ENCODE results near the gene PSTPIP1.
A peak's percentile ranks its signal among the peaks of the same experiment; 100 is the strongest.

The PSTPIP1 gene

DNA sequence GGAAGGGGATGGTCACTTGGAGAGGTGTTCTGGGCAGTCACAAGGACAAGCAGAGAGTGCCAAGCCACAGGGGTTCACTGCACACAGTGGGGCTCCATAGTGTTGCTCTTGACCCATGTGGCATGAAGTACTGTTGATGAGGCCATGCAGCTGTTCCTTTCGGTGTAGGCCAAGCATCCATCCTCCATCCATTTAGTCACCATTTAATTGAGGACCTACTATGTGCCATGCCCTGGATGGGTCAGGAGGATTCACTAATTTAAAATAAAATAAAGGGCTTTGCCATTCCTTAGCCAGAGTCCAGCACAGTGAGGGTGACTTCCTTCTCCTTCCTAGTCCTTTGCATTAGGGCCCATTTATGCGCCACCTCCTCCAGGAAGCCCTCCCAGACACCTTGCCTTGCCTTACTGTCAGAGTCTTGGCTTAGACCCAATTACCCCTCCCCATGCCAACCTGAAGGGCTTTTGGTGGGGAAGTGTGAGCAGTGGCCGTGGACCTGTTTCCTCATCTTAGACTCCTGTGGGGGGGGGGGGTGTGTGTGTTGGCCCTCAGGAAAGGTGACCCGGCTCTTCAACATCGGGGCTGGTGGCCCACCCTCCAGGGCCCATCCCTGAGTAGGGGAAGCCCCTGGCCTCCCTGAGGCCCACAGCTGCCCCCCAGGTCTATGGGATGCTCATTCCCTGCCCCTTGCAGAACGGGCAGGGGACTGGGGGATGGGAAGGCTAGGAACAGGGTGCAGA, 25.6 kb downstream of the PSTPIP1 start:
- TF ChIP-seq, protein P1, sequence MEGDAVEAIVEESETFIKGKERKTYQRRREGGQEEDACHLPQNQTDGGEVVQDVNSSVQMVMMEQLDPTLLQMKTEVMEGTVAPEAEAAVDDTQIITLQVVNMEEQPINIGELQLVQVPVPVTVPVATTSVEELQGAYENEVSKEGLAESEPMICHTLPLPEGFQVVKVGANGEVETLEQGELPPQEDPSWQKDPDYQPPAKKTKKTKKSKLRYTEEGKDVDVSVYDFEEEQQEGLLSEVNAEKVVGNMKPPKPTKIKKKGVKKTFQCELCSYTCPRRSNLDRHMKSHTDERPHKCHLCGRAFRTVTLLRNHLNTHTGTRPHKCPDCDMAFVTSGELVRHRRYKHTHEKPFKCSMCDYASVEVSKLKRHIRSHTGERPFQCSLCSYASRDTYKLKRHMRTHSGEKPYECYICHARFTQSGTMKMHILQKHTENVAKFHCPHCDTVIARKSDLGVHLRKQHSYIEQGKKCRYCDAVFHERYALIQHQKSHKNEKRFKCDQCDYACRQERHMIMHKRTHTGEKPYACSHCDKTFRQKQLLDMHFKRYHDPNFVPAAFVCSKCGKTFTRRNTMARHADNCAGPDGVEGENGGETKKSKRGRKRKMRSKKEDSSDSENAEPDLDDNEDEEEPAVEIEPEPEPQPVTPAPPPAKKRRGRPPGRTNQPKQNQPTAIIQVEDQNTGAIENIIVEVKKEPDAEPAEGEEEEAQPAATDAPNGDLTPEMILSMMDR (IDR thresholded peaks at IDR 0.05; ENCODE audit: extremely low read depth, missing control alignments), result no peak
- DNase-seq (ENCODE audit: low spot score), result no peak

DNA sequence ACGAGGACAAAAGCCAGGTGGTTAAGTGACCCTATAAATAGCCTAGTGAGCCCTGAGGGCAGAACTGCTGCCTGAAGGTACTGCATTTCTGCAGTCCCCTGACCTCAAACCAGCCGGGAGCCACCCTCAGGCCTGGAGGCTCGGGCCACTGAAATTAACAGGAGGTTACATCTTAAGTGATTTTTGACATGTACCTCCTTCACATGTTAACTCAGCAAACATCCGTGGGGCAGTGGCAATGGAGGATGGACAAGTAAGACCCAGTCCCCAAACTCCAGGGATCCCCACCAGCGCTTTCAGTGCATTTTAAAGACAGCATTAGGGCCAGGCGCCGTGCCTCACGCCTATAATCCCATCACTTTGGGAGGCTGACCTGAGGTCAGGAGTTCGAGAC, 26.2 kb downstream of the PSTPIP1 start:
- TF ChIP-seq, protein P1 (IDR thresholded peaks at IDR 0.05; ENCODE audit: extremely low read depth, missing control alignments), result no peak

DNA sequence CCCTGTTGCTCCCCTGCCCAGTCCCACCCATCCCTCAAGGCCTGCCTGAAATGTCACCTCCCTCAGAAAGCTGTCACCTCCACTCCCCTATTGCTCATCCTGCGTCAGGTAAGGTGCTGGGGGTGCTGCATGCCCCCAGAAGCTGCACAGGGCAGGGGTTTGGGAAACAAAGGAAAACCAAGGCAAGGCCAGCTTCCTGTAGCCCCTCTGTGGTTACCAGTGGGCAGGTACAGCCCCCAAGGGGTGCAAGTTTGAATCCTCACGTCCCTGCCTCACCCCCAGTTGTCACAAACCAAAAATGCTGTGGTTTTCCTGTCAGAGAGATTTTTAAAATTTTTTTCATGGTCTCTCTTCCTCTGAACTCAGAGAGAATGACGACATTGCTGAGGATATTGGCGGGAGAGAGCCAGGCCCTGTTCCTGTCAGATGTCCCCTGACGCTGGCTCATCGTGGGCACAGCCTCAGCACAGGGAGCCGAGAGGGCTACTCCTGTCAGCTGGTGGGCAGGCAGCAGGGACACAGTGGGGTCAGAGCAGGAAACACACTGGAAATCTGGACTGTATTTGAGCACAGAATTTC, 27.0 kb downstream of the PSTPIP1 start:
- TF ChIP-seq, protein P1 (IDR thresholded peaks at IDR 0.05; ENCODE audit: extremely low read depth, missing control alignments), result no peak
- DNase-seq (ENCODE audit: low spot score), result peak; percentile 59

More for the DNA sequence above, 26.2 kb downstream of the PSTPIP1 start:
- no peak for DNase-seq (ENCODE audit: low spot score)

DNA sequence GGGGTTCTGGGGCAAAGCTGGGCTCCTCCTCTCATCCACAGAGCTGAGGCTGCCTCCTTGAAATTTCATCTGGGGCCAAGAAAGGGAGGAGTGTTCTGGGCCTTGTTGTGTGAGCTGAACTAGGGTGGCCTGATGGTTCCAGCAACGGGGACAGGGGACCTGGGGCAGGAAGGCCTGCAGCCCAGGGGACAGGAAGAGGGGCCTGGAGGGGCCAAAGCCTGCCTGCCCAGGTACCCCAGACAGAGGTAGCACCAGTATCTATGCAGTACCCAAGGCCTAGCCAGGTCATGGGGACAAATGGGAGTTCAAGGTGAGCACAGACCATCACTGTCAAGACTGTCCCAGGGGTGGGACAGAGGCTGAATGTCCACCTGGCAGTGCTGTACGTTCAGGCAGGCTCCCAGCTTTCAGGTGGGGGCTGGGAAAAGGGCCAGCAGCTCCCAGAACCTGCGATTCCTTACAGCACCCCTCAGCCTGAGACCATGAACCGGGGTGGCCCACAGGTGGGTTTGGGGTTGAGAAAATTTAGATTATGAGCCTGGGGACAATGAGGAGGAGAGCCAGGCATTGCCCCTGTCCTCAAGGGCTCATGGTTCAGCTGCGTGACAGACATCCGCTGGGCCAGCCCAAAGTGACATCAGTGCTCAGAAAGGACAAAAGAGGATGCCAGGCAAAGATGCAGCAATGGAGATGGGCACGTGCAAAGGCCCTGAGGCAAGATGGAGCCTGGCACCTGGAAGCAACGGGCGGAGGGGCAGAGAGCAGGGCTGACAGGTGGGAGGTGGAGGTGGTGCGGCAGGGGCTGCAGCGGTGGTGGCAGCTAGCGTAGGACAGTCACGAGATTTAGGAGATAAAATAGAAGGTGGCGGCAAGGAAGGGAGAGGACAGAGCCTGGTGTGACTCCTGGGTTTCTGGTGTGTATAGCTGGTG, 28.0 kb downstream of the PSTPIP1 start:
- TF ChIP-seq, protein P1 (IDR thresholded peaks at IDR 0.05; ENCODE audit: extremely low read depth, missing control alignments), result no peak
- DNase-seq (ENCODE audit: low spot score), result no peak

DNA sequence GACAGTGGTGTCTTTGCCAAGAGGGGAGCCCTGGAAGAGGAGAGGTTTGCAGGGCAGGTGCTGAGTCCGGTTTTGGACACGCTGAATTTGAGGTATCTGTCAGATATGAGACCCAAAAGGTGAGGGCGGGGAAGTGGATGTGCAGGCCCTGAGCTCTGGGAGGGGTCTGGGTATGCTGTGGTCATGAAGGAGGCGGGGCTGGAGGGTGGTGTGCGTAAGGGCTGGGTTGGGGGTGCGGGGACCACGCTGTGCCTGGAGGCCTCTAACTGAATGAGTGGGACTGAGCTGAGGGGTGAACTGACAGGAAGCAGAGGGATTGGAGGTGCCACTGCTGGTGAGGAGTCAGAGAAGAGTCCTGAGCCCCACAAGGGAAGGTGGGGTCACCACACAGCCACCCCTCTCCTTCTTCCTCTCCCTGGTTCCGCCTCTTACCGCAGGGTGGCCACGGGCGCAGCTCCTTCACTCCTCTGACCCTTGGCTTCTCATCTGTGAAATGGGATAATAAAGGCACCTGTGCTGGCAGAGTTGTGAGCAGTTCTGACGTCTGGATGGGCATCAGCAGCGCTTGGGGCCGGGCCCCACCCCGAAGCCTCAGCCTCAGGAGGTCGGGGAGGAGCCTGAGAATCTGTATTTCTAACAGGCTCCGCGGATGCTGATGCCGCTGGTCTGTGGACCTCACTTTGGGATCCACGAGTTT, 28.8 kb downstream of the PSTPIP1 start:
- TF ChIP-seq, protein P1 (IDR thresholded peaks at IDR 0.05; ENCODE audit: extremely low read depth, missing control alignments), result no peak
- peak; percentile 25 for DNase-seq (ENCODE audit: low spot score)

DNA sequence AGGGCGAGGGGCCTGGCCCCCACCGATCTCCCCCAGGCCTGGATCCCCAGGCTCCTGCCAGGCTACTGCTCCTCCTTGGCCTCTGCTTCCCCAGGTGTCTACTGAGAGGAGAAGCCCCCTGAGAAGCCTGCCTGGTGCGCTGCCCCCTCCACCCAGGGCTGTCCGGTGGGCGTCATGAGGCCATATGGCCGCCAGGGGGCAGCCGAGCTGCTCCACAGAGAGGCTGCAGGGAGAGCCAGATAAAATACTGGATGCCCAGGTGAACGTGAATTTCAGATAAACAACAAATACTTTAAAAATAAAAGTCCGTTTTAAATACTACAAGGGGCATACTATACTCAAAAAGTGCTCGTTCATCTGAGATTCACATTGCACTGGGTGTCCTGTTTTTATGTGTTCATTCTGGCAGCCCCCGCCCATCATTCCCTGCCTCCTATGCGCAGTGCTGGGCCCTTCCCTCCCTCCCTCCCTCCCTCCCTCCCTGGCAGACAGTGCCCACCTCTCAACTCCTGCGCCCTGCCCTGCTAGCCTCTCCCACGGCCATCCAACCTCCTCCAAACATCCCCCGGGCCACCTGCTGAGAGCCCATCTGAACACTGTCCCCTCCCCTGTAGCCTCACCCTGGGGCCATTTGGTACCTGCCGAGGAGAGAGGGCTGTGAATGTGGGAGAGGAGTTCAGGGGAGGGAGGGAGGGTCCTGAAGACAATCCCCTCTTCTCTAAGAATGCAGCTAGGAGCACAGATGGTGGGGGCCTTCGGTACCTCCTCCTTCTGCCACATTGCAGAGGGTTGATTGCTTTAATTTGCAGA, 29.6 kb downstream of the PSTPIP1 start:
- TF ChIP-seq, protein P1 (IDR thresholded peaks at IDR 0.05; ENCODE audit: extremely low read depth, missing control alignments), result peak; percentile 78
- DNase-seq (ENCODE audit: low spot score), result peak; percentile 86
